ENCODE data around the gene IMMP2L. TPM values are rescaled to one million over a fixed set of nuclear protein-coding genes. Genes with fewer than 3 reads are reported as not detected.

Gene IMMP2L
- total and polyA plus RNA-seq, 8 donors, result 2.5 to 40.8 (median 20.0) TPM; not detected in 1

- Histone ChIP-seq H3K27me3 (no peaks in the 10 kb centered on the region), H3K4me1 (peaks cover 0 to 11% (median 0%) of the 10 kb centered on the region in 4 donors), H3K9me3 (no peaks in the 10 kb centered on the region), H3K4me3 (no peak overlapping the region), H3K27ac (no peak overlapping the region), H3K36me3 (no peaks in the 10 kb centered on the region)
- DNase-seq, result no peak
- WGBS, 5 donors, result 72 to 87% (median 79%) methylated on average over 1 of the region's 1 CpG
- TF ChIP-seq CTCF (IDR thresholded peaks at IDR 0.05) (no peak), EP300 (IDR thresholded peaks at IDR 0.05) (no peak), POLR2A (IDR thresholded peaks at IDR 0.05) (no peak), POLR2AphosphoS5 (IDR thresholded peaks at IDR 0.05) (no peak)
- intact Hi-C loops (cut with DNase I; ENCODE audit: low total_unique reads), result no loop called here
Observed at GRCh38 chr7:110875346-110875745, 686.9 kb downstream of the IMMP2L start.

- no peak for DNase-seq
- no peaks in the 10 kb centered on the region for H3K27me3 ChIP-seq
- peaks cover 0 to 4% (median 2%) of the 10 kb centered on the region in 4 donors for H3K9me3 ChIP-seq
- H3K36me3 ChIP-seq, result no peaks in the 10 kb centered on the region
- 89 to 100% (median 100%) methylated on average over 1 of the region's 1 CpG for whole genome bisulfite sequencing, 5 donors
- H3K4me3 ChIP-seq, result no peak overlapping the region
- H3K27ac ChIP-seq, result no peak overlapping the region
- TF ChIP-seq POLR2AphosphoS5 (IDR thresholded peaks at IDR 0.05), result no peak
- TF ChIP-seq CTCF (IDR thresholded peaks at IDR 0.05), result no peak
- TF ChIP-seq EP300 (IDR thresholded peaks at IDR 0.05), result no peak
- intact Hi-C loops (cut with DNase I; ENCODE audit: low total_unique reads), result no loop called here
- H3K4me1 ChIP-seq, result peaks cover 0 to 6% (median 0%) of the 10 kb centered on the region in 4 donors
Observed at GRCh38 chr7:110871856-110872255, 690.4 kb downstream of the IMMP2L start.

- no peak for DNase-seq
- Histone ChIP-seq H3K4me1 (no peaks in the 10 kb centered on the region), H3K9me3 (peaks cover 0 to 4% (median 2%) of the 10 kb centered on the region in 4 donors), H3K4me3 (no peak overlapping the region), H3K36me3 (no peaks in the 10 kb centered on the region), H3K27me3 (no peaks in the 10 kb centered on the region), H3K27ac (no peak overlapping the region)
- 89 to 92% (median 90%) methylated on average over 6 of the region's 6 CpGs for WGBS, 5 donors
- intact Hi-C loops (cut with DNase I; ENCODE audit: low total_unique reads), result no loop called here
- TF ChIP-seq EP300 (IDR thresholded peaks at IDR 0.05), result no peak
Observed at GRCh38 chr7:110870926-110871325, 691.4 kb downstream of the IMMP2L start.

DNA sequence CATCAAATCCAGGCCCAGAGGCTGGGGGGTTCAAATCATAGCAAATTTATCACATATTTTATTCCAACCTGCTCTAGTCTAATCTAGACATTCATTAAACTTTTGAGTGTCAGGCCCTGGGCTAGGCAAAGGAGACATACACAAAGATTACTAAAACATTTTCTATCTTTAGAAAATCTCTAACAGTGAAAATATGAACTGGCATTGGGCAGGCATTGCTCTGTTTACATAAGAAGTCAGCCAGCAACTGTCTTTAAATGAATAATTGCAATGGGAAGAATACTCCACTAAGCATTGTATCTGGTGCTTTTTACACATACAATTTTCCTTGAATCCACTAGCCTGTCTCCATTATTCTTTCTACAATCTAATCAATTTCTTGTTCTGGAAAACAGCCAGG is 693.8 kb downstream of the IMMP2L start:
- Histone ChIP-seq H3K4me3 (no peak overlapping the region), H3K27me3 (no peaks in the 10 kb centered on the region), H3K36me3 (no peaks in the 10 kb centered on the region), H3K27ac (no peak overlapping the region), H3K9me3 (peaks cover 0 to 4% (median 2%) of the 10 kb centered on the region in 4 donors), H3K4me1 (no peaks in the 10 kb centered on the region)
- intact Hi-C loops (cut with DNase I; ENCODE audit: low total_unique reads), result no loop called here
- no peak for DNase-seq
- TF ChIP-seq CTCF (IDR thresholded peaks at IDR 0.05), result no peak
- no peak for TF ChIP-seq POLR2AphosphoS5 (IDR thresholded peaks at IDR 0.05)
- no peak for TF ChIP-seq EP300 (IDR thresholded peaks at IDR 0.05)
- TF ChIP-seq POLR2A (IDR thresholded peaks at IDR 0.05), result no peak

DNA sequence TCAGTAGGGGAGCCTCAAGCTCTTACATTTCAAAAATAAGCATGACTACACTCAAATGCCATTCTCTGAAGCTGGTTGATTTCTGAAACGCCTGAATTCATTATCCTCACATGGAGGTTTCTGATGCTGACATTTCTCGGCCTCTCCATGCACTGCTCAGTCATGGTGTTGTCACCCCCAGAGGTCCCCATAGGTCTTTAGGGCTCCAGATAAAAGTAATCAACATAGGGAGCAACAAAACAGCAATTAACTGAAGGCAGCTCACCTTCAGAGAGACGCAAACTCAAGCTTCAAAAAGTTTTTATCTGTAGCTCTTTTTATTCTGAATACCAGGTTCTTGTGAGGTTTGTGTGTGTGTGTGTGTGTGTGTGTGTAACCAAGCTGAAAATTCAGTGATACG is 694.5 kb downstream of the IMMP2L start:
- WGBS, 5 donors, result 92 to 96% (median 95%) methylated on average over 4 of the region's 4 CpGs
- intact Hi-C loops (cut with DNase I; ENCODE audit: low total_unique reads), result no loop called here
- no peak for TF ChIP-seq CTCF (IDR thresholded peaks at IDR 0.05)
- no peak for TF ChIP-seq POLR2A (IDR thresholded peaks at IDR 0.05)
- no peak for TF ChIP-seq EP300 (IDR thresholded peaks at IDR 0.05)
- no peak for TF ChIP-seq POLR2AphosphoS5 (IDR thresholded peaks at IDR 0.05)
- no peaks in the 10 kb centered on the region for H3K27me3 ChIP-seq
- no peak overlapping the region for H3K4me3 ChIP-seq
- no peaks in the 10 kb centered on the region for H3K4me1 ChIP-seq
- H3K27ac ChIP-seq, result no peak overlapping the region
- peaks cover 0 to 4% (median 2%) of the 10 kb centered on the region in 4 donors for H3K9me3 ChIP-seq
- no peak for DNase-seq
- H3K36me3 ChIP-seq, result no peaks in the 10 kb centered on the region
